Esophagus squamous epithelium (tissue), 5 donors: ENCODE data around the gene ANKFY1. TPM values are rescaled to one million over a fixed set of nuclear protein-coding genes. Genes with fewer than 3 reads are reported as not detected.
A peak's percentile ranks its signal among the peaks of the same experiment; 100 is the strongest.

Source experiments
- DNase-seq: peaks from one replicate; lab custom pipeline; 2025; lab: John Stamatoyannopoulos, UW
- H3K27ac ChIP-seq, 4 donors: fragments of 200-600 bp; sonication (generic); one replicate each; pipeline ENCODE4 v1.5.1; 2016 to 2019; ENCODE audit warnings: mild to moderate bottlenecking in 1 of 4
- H3K27me3 ChIP-seq, 4 donors: fragments of 200-600 bp; sonication (generic); 1 replicate in 3 of 4; 2 replicates in 1 of 4; pipeline versions ENCODE4 v1.5.1 to v1.6.0; 2017 to 2021; ENCODE audit warnings: antibody characterized with exemption in 1 of 4
- H3K36me3 ChIP-seq, 3 donors: fragments of 200-600 bp; sonication (generic); one replicate each; pipeline ENCODE4 v1.5.1; 2016 to 2019
- H3K4me1 ChIP-seq, 3 donors: fragments of 200-600 bp; sonication (generic); one replicate each; pipeline ENCODE4 v1.5.1; 2017 to 2019
- H3K4me3 ChIP-seq, 4 donors: fragments of 200-600 bp; sonication (generic); 1 replicate in 3 of 4; 2 replicates in 1 of 4; pipeline ENCODE4 v1.5.1; 2016 to 2019; ENCODE audit warnings: mild to moderate bottlenecking in 2 of 4, moderate library complexity in 1 of 4
- H3K9me3 ChIP-seq, 3 donors: fragments of 200-600 bp; sonication (generic); one replicate each; pipeline ENCODE4 v1.5.1; 2016 to 2019
- CTCF ChIP-seq, 6 experiments: fragments of 450-650 bp in 4 of 6; fragments of 200-600 bp in 2 of 6; sonication (generic) in 2 of 6; IDR thresholded peaks; one replicate each; pipeline ENCODE4 v1.5.1; 2016 to 2019; ENCODE audit warnings: antibody characterized with exemption in 6 of 6, mild to moderate bottlenecking in 4 of 6, moderate library complexity in 4 of 6
- POLR2A ChIP-seq, 4 donors: fragments of 450-650 bp; IDR thresholded peaks; one replicate each; pipeline ENCODE4 v1.6.1; 2017; ENCODE audit warnings: antibody characterized with exemption in 4 of 4, mild to moderate bottlenecking in 4 of 4, moderate library complexity in 3 of 4
- WGBS, 2 donors: methylation state at CpG; one replicate each; pipeline ENCODE4 v1.1.5; 2018; 5-methylcytosine and 5-hydroxymethylcytosine counted together
- intact Hi-C: fragments of 100-400 bp; cut with DNase I; formaldehyde crosslinking; loops from one replicate; pipeline ENCODE4 v1.15.0; 2022
- total RNA-seq, 4 donors: library from RNA; depleted of rRNA; stranded (reverse); fragments of >200 nt; gene quantifications; one replicate each; pipeline ENCODE4 v1.1.0, GENCODE V29; 2016
- donor health status: DM: yes; HTN: yes; CAD: no.

Gene ANKFY1
- total RNA-seq, 4 donors from 2014 or later: 21.0 to 34.7 (median 26.4) TPM

GRCh38 chr17:4305224-4305623, 41.4 kb upstream of the ANKFY1 start:
- peaks cover 0 to 35% (median 12%) of the 10 kb centered on the region in 3 donors for H3K4me1 ChIP-seq
- intact Hi-C loops: loop anchor here (10.0 kb wide), 1 partner anchor 90 kb away; no protein-coding TSS in a partner anchor
- H3K27ac ChIP-seq: no peak overlapping the region
- peaks cover 0 to 57% (median 0%) of the 10 kb centered on the region in 3 donors for H3K36me3 ChIP-seq
- no peak overlapping the region for H3K4me3 ChIP-seq
- WGBS, 2 donors: 85 to 94% methylated on average over 3 to 7 of the region's 7 CpGs
- TF ChIP-seq POLR2A (IDR thresholded peaks at IDR 0.05) (no peak), CTCF (IDR thresholded peaks at IDR 0.05) (no peak)
- DNase-seq: no peak
- no peaks in the 10 kb centered on the region for H3K9me3 ChIP-seq
- H3K27me3 ChIP-seq: no peaks in the 10 kb centered on the region

GRCh38 chr17:4304417-4305027, 40.7 kb upstream of the ANKFY1 start:
- H3K27ac ChIP-seq: no peak overlapping the region

GRCh38 chr17:4301066-4301465, 37.3 kb upstream of the ANKFY1 start:
- Histone ChIP-seq H3K4me1 (peaks cover 0 to 14% (median 0%) of the 10 kb centered on the region in 3 donors), H3K27me3 (no peaks in the 10 kb centered on the region), H3K4me3 (no peak overlapping the region), H3K27ac (peak overlapping the region in 1 of 4 donors; percentile 22), H3K36me3 (peaks cover 0 to 57% (median 0%) of the 10 kb centered on the region in 3 donors), H3K9me3 (no peaks in the 10 kb centered on the region)
- intact Hi-C loops: loop anchor here (10.0 kb wide), 1 partner anchor 86 kb away; no protein-coding TSS in a partner anchor
- no peak for TF ChIP-seq POLR2A (IDR thresholded peaks at IDR 0.05)
- no peak for TF ChIP-seq CTCF (IDR thresholded peaks at IDR 0.05)
- DNase-seq: no peak
- 81 to 82% methylated on average over 5 of the region's 5 CpGs for WGBS, 2 donors

More at GRCh38 chr17:4304417-4305027, 40.7 kb upstream of the ANKFY1 start:
- intact Hi-C loops: loop anchor here (10.0 kb wide), 1 partner anchor 90 kb away; no protein-coding TSS in a partner anchor
- 47 to 51% methylated on average over 6 of the region's 6 CpGs for WGBS, 2 donors
- H3K27me3 ChIP-seq: no peaks in the 10 kb centered on the region
- no peak overlapping the region for H3K4me3 ChIP-seq
- H3K4me1 ChIP-seq: peaks cover 0 to 28% (median 7%) of the 10 kb centered on the region in 3 donors
- TF ChIP-seq POLR2A (IDR thresholded peaks at IDR 0.05) (no peak), CTCF (IDR thresholded peaks at IDR 0.05) (peak; percentile 37 to 70 (median 52))
- DNase-seq: no peak
- peaks cover 0 to 62% (median 0%) of the 10 kb centered on the region in 3 donors for H3K36me3 ChIP-seq
- no peaks in the 10 kb centered on the region for H3K9me3 ChIP-seq

- intact Hi-C loops: no loop called here
- Histone ChIP-seq H3K27ac (no peak overlapping the region), H3K27me3 (no peaks in the 10 kb centered on the region), H3K9me3 (no peaks in the 10 kb centered on the region), H3K36me3 (peaks cover 0 to 67% (median 0%) of the 10 kb centered on the region in 3 donors), H3K4me1 (no peaks in the 10 kb centered on the region), H3K4me3 (no peak overlapping the region)
- no peak for DNase-seq
- TF ChIP-seq POLR2A (IDR thresholded peaks at IDR 0.05): no peak
- no peak for TF ChIP-seq CTCF (IDR thresholded peaks at IDR 0.05)
- 57 to 68% methylated on average over 3 of the region's 3 CpGs for WGBS, 2 donors
These were observed 33.6 kb upstream of the ANKFY1 start for GRCh38 chr17:4297351-4297750.

GRCh38 chr17:4295686-4296085, 31.9 kb upstream of the ANKFY1 start:
- WGBS, 2 donors: 53 to 68% methylated on average over 4 of the region's 4 CpGs
- H3K4me3 ChIP-seq: no peak overlapping the region
- intact Hi-C loops: no loop called here
- H3K36me3 ChIP-seq: peaks cover 0 to 73% (median 4%) of the 10 kb centered on the region in 3 donors
- no peaks in the 10 kb centered on the region for H3K9me3 ChIP-seq
- TF ChIP-seq POLR2A (IDR thresholded peaks at IDR 0.05) (no peak), CTCF (IDR thresholded peaks at IDR 0.05) (no peak)
- no peak overlapping the region for H3K27ac ChIP-seq
- no peaks in the 10 kb centered on the region for H3K27me3 ChIP-seq
- no peak for DNase-seq
- no peaks in the 10 kb centered on the region for H3K4me1 ChIP-seq
